ENCODE data around the gene SERP1.

SERP1 gene

GRCh38 chr3:150546226-150547044 lies at the start of gene SERP1, which contains the start of gene EIF2A:
Gene SERP1 (minus strand): TSS chr3:150546496. CDS start chr3:150546135, 361 bp downstream.
Gene EIF2A (plus strand): TSS chr3:150546787. CDS start chr3:150546803, 16 bp downstream.
- peak; percentile 96 for DNase-seq (ENCODE audit: low spot score)

GRCh38 chr3:150594150-150594549 lies 47.9 kb upstream of the SERP1 start:
- DNase-seq (ENCODE audit: low spot score), result no peak

- DNase-seq (ENCODE audit: low spot score), result no peak
Measured at GRCh38 chr3:150589759-150590158, 43.5 kb upstream of the SERP1 start.

GRCh38 chr3:150588027-150588830 lies 41.9 kb upstream of the SERP1 start:
- no peak for DNase-seq (ENCODE audit: low spot score)

- no peak for DNase-seq (ENCODE audit: low spot score)
Measured at GRCh38 chr3:150583028-150583427, 36.7 kb upstream of the SERP1 start.

GRCh38 chr3:150582620-150583019 lies 36.3 kb upstream of the SERP1 start:
- no peak for DNase-seq (ENCODE audit: low spot score)

- no peak for DNase-seq (ENCODE audit: low spot score)
Measured at GRCh38 chr3:150581174-150581573, 34.9 kb upstream of the SERP1 start.

- no peak for DNase-seq (ENCODE audit: low spot score)
Measured at GRCh38 chr3:150577855-150578254, 31.6 kb upstream of the SERP1 start.

- no peak for DNase-seq (ENCODE audit: low spot score)
Measured at GRCh38 chr3:150567328-150567727, 21.0 kb upstream of the SERP1 start.

- DNase-seq (ENCODE audit: low spot score), result no peak
Measured at GRCh38 chr3:150564243-150564642, 17.9 kb upstream of the SERP1 start.

GRCh38 chr3:150557725-150558124 lies 11.4 kb upstream of the SERP1 start:
- DNase-seq (ENCODE audit: low spot score), result no peak

- no peak for DNase-seq (ENCODE audit: low spot score)
Measured at GRCh38 chr3:150556792-150557191, 10.5 kb upstream of the SERP1 start.

GRCh38 chr3:150555859-150556436 lies 9.7 kb upstream of the SERP1 start:
- DNase-seq (ENCODE audit: low spot score), result no peak

- no peak for DNase-seq (ENCODE audit: low spot score)
Measured at GRCh38 chr3:150547045-150547741, 897 bp upstream of the SERP1 start.

GRCh38 chr3:150545419-150546225 lies 674 bp downstream of the SERP1 start:
- peak; percentile 40 for DNase-seq (ENCODE audit: low spot score)

- DNase-seq (ENCODE audit: low spot score), result no peak
Measured at GRCh38 chr3:150544726-150545125, 1.6 kb downstream of the SERP1 start.

GRCh38 chr3:150544041-150544440 lies 2.3 kb downstream of the SERP1 start:
- no peak for DNase-seq (ENCODE audit: low spot score)

- DNase-seq (ENCODE audit: low spot score), result no peak
Measured at GRCh38 chr3:150543531-150543930, 2.8 kb downstream of the SERP1 start.

- DNase-seq (ENCODE audit: low spot score), result no peak
Measured at GRCh38 chr3:150543128-150543527, 3.2 kb downstream of the SERP1 start.

- DNase-seq (ENCODE audit: low spot score), result no peak
Measured at GRCh38 chr3:150540991-150541390, 5.3 kb downstream of the SERP1 start.

- DNase-seq (ENCODE audit: low spot score), result no peak
Measured at GRCh38 chr3:150540297-150540696, 6.0 kb downstream of the SERP1 start.

All from germinal center (tissue), 1 donor.